SK-N-SH (cell line): ENCODE data around the gene GARNL3.

Source experiments
- CTCF ChIP-seq: fragments of 200-600 bp; sonication (generic); IDR thresholded peaks from 2 replicates; pipeline ENCODE4 v1.6.1; 2017; ENCODE audit warnings: antibody characterized with exemption, mild to moderate bottlenecking, moderate library complexity
- EP300 ChIP-seq, 2 experiments: IDR thresholded peaks; 2 replicates each; pipeline versions ENCODE4 v1.4.0 to v1.6.1; 2012; ENCODE audit warnings: borderline replicate concordance in 1 of 2, low read depth in 1 of 2, low read length in 1 of 2
- FOXM1 ChIP-seq: IDR thresholded peaks from 2 replicates; pipeline ENCODE4 v1.4.0; 2012; ENCODE audit warnings: low read depth, mild to moderate bottlenecking
- GABPA ChIP-seq: IDR thresholded peaks from 2 replicates; pipeline ENCODE4 v1.4.0; 2012; ENCODE audit warnings: low read depth, mild to moderate bottlenecking
- GATA2 ChIP-seq: sonication (generic); formaldehyde crosslinking; IDR thresholded peaks from 2 replicates; pipeline ENCODE4 v1.5.0; 2020; ENCODE audit warnings: mild to moderate bottlenecking, missing genetic modification reagents
- POLR2AphosphoS5 ChIP-seq: IDR thresholded peaks from 2 replicates; pipeline ENCODE4 v1.6.1; 2012; ENCODE audit warnings: low read depth, low read length
- RAD21 ChIP-seq: IDR thresholded peaks from 2 replicates; pipeline ENCODE4 v1.6.1; 2012; ENCODE audit warnings: mild to moderate bottlenecking, low read length
- RXRA ChIP-seq: IDR thresholded peaks from 2 replicates; pipeline ENCODE4 v1.4.0; 2012; ENCODE audit warnings: low read depth, mild to moderate bottlenecking, borderline replicate concordance
- SMC3 ChIP-seq: IDR thresholded peaks from 2 replicates; pipeline ENCODE4 v1.6.1; 2012; ENCODE audit warnings: low read depth, low read length, improper control_type of control experiment
- TEAD4 ChIP-seq: IDR thresholded peaks from 2 replicates; pipeline ENCODE4 v1.4.0; 2012; ENCODE audit warnings: mild to moderate bottlenecking, borderline replicate concordance; ENCODE audit not compliant: insufficient read depth

- TF ChIP-seq FOXM1 (no peak), CTCF (no peak), TEAD4 (no peak), GABPA (no peak), POLR2AphosphoS5 (no peak), RXRA (no peak), GATA2 (CRISPR knock-in tag) (no peak), RAD21 (no peak), SMC3 (no peak), EP300 (IDR thresholded peaks at IDR 0.05; ENCODE audit: borderline replicate concordance in 1 of 2, low read depth in 1 of 2, low read length in 1 of 2) (no peak)
Observed at GRCh38 chr9:127300886-127301447, 36.4 kb downstream of the GARNL3 start.
